AG08395 (cell line): ENCODE results near the gene MLEC.

Source experiments
- DNase-seq: peaks from one replicate; pipeline ENCODE4 v3.0.0; 2012; ENCODE audit warnings: mixed read lengths, low spot score

The MLEC gene

GRCh38 chr12:120693848-120694247 lies 6.9 kb downstream of the MLEC start:
- DNase-seq: no peak

- DNase-seq: no peak
Measured at GRCh38 chr12:120696626-120697025, 9.7 kb downstream of the MLEC start.

DNA sequence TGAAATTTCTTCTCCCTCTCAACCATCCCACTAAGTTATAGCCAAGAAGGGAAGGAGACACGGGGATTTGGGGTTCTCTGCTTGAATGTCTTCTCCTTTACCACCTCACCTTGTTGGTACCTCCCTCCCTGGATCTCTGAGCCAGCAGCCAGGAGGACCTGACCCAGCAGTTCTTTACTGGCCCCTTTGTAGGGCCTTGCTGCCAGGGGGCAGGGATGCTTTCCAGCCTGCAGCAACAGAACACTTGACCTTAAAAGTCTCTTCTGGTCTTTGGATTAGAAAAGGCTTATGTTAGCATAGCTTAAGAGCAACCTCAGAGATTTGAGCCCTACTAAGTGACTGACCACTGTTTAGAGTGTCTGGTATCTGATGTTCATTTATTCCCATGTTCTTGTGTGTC lies 10.4 kb downstream of the MLEC start:
- no peak for DNase-seq

DNA sequence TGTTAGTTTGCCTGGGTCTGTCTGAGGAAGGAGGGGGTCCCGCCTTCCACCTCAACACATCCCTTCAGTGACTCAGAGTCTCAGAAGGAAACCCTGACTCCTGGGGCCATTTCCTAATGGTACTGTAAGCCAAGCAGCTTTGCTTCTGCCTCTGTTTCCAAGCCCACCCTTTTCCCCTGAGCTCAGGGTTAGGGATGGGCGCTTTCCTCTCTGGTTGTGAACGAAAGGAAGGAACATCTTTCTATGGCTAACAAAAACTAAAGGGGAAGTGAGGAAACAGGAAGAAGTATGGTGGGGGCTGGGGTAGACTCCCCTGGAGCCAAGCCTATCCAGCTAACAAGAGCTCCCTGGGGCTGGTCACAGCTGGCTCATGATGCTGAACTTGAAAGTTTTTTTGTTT lies 11.7 kb downstream of the MLEC start:
- no peak for DNase-seq

- DNase-seq: no peak
Measured at GRCh38 chr12:120699553-120699952, 12.6 kb downstream of the MLEC start.

- no peak for DNase-seq
Measured at GRCh38 chr12:120700886-120701285, 13.9 kb downstream of the MLEC start.

DNA sequence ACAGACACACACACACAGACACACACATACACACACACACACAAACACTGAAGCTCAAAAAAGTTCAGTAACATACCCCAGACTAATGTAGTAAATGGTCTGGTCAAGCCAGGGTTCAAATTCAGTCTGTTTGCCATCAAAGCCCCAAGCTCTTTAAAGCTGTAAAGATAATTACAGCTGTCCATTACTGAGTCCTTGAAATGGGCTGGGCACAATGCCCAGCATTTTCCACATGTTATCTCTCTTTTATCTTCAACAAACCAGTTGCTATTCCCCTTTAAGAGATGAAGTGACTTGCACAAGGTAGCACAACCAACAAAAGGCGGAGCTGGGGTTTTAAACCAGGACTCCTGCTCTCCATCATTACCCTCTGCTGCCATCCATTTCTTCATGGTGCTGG lies 15.7 kb downstream of the MLEC start:
- DNase-seq: no peak

DNA sequence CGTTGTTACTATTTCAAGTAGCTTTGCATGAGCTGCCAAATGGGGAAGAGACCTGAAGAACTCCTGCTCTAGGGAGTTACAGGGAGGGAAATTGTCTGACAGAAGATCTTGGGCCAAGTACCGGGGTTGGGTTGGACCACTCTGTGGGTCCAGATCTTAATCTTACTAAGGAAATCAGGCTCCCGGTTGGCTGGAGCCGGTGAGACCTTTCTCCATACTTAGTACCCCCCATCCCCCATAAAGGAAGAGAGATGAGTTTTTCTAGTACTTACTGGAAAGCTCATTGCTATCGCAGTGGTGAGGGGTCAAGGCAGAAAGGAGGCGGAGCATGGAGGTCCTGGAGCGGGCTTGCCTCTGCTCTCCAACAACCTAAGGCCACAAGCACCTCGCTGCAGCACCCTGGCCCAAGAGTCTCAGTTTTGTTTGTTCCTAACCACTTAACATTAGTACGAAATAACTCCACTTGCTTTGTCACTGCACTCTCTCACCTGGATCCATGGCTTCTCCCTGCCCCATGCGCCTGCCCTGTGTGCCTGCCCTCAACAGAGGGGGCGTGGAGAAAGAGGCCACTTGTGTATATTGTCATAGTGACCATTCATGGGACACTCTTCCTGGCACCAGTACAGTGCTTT lies 16.5 kb downstream of the MLEC start:
- DNase-seq: no peak

DNA sequence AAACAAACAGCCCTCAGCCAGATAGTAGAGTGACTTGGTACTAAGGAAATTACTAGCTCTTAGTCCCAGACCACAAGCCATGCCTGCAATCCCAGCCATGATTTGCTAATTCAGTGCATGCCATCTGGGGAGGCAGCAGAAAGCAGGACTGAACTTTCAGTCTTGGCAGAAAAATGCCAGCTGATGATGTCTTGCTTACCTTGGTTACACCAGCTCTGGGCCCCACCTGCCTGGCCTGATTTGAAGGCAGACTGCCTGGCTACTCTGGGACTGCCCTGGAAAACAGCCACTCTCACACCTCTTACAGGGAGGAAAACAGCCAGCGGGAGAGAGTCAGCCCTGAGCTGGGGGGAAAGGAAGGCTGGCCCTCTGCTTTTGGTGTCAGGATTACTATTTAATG lies 18.7 kb downstream of the MLEC start:
- no peak for DNase-seq

DNA sequence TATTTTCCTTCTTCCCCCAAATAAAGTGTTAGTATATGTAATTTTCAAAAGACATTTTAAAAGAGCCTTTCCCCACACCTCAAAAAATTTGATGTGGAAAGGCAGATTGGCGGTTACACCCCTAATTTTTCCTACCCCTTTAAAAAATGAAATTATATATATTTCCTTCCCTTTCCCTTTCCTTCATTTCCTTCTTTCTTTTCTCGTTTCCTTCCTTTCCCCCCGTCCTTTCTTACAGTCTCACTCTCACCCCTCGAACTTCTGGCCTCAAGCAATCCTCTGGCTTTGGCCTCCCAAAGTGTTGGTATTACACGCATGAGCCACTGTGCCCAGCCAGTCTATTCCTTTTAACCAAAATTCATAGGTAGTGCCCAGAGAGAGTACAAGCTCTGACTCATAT lies 19.1 kb downstream of the MLEC start:
- DNase-seq: no peak

DNA sequence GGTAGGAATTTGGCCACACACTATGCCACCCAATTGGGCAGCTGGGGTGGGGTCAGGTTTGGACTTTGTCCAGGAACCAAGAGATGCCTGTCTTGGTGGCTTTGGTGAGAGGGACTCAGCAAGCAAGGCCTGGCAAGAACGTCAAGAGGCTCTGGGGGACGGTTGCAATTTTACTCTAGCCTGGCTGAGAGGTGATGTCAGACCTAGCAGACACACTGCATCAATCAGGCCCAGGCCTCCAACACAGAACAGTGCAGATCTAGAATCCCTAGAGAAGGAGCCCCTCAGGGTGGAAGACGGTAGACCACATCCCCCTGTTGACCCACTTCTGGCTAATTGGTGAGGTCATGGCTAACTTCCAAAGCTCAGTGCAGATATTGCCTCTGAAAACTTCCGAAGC lies 21.7 kb downstream of the MLEC start:
- no peak for DNase-seq

DNA sequence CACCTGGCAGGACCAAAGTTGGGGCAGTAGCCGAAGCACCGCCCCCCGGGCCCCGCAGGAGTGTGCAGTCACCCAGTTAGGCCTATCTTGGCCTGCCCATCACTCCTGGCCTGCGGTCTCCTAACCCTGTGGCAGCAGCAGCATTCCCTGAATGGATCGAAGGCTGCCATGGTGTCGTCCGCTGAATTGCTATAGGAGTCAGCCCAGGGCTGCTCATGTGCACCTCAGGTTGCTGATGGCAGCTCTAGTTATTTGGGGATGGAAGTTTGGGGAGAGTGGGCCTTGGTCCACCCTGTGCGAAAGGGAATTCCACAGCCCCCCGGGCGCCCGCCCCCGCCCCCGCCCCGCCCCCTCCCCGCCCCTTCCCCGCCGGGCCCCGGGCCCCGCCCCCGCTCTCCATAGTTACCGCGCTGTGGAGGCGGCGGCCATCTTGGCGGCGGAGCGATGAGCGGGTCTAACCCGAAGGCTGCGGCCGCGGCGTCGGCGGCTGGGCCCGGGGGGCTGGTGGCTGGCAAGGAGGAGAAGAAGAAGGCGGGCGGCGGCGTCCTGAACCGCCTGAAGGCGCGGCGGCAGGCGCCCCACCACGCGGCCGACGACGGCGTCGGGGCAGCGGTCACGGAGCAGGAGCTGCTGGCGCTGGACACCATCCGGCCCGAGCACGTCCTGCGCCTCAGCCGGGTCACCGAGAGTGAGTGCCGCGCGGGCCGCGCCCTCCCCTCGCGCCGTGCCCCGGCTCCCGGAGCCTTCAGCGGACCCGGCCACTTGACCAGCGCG lies 23.3 kb downstream of the MLEC start, which contains the start of gene UNC119B:
Gene UNC119B, plus strand, starts transcription at position 428 of the 774 bp plus-strand sequence. Its CDS starts 17 bp downstream, at position 445.
- peak; percentile 85 for DNase-seq

GRCh38 chr12:120710805-120711296 lies 23.9 kb downstream of the MLEC start:
- peak; percentile 8 for DNase-seq

GRCh38 chr12:120711411-120711810 lies 24.5 kb downstream of the MLEC start:
- DNase-seq: peak; percentile 7

DNA sequence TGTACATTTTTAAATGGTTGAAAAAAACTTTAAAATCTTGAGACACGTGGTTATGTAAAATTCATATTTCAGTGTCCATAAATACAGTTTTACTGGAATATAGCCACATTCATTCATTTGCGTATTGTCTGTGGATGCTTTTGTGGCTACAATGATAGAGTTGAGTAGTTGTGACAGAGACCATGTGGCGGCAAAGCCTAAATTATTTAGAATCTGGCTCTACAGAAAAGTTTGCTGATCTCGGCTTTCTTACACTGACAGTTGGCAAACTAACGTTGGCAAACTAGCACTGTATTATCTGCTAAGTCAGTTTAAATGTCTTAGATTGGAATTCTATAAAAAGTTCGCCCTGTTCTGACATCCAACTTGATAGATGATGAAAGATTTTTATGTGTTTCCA lies 25.7 kb downstream of the MLEC start:
- no peak for DNase-seq

DNA sequence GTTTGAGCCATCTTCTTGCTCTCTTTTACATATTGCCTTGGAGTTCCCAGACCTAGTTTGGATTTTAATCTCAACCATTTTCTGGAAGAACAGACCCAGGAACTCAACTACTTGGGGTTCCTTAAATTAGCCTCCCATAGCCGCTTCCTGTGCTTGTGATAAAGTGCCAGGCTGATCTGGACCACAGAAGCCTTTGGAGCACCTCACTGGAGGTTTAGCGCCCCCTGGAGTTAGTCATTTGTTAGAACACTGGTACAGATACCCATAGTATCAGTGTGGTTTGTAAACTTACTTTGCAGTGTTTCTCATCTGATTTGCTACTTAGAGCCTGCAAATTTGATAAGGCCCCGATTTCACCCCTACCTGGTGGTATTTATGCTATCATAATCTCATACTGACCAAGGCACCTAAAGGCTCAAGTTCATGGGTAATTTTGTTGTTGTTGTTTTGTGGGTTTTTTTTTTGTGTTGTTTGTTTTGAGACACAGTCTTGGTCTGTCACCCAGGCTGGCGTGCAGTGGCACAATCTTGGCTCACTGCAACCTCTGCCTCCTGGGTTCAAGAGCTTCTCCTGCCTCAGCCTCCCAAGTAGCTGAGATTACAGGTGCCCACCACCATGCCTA lies 27.0 kb downstream of the MLEC start:
- peak; percentile 86 for DNase-seq

DNA sequence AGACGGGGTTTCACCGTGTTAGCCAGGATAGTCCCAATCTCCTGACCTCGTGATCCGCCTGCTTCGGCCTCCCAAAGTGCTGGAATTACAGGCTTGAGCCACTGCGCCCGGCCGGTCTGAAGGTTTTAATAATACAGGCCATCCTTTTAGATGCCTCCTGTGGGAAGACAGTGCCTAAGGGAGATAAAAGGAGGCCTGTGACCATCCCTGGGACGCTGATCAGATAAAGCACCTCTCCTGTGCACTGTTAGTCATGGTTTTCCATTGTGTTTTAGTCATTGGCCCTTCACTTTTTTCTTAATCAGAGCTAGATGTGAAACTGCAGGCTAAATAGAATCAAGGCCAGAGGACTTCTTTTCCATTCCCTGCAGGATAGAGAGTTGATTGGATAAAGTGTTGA lies 31.1 kb downstream of the MLEC start:
- DNase-seq: no peak

DNA sequence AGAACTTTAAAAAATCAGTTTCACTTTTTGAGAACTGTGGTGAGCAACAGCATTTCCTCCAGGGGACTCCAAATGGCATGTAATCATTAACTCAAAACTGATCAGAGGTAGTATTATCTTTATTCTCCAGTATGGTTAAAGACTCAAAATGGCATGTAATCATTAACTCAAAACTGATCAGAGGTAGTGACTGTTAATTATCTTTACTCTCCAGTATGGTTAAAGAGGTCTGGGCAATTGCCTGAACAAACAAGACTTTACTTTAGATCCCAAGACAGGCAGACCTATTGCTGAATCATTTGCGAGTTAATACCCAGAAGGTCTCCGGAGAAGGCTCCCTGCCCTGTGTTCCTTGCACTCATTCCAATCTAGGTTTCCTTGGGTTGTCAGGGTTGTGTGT lies 32.1 kb downstream of the MLEC start:
- no peak for DNase-seq

GRCh38 chr12:120719496-120720233 lies 32.7 kb downstream of the MLEC start:
- DNase-seq: no peak

DNA sequence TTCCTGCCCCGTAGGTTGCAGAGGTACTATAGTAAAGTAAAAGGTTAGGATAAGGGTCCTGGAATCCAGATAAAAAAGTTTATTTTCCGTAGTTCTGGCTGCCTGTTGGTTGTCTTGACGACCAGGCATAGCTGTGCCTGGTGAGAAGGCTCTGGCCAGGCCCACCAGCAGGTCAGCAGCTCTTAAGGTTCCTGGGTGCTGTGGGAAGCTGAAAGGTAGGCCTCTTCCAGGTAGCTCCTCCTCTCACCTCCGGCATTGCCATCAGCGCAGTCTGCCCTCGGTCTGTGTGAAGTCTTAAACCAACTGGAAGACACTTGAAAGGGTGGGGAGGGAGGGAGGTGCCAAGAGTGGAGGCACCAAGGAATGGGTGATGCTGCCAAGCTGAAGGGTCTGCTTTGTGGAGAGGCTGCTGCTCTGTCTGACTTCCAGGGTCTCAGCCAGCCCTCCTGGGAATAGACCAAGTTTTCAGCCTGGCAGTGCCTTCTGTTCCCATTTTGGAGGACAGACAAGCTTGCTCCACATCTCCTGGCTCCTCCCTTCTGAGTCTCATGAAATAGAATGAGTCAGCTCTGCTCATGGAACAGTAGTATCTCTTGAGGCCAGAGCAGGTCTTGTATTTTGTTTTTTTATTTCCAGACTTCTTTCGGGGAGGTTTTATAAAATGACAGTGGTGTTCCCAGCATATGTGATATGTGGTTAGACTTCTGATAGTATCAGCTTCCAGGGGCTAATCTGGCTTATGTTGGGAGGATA lies 33.5 kb downstream of the MLEC start:
- peak; percentile 73 for DNase-seq

- DNase-seq: no peak
Measured at GRCh38 chr12:120720987-120721801, 34.2 kb downstream of the MLEC start.
